HepG2 (cell line): Measurements from ENCODE around the gene KRTAP1-4. TPM values are rescaled to one million over a fixed set of nuclear protein-coding genes. Genes with fewer than 3 reads are reported as not detected.

Experiments
- ATAC-seq: fragments of 200-7000 bp; cut with Tn5 transposase; 3 replicates; pipeline ENCODE4 v1.9.1; 2020; ENCODE audit warnings: mild to moderate bottlenecking, moderate library complexity
- BruUV-seq: library from RNA; stranded (reverse); fragments of 400-500 nt; replicated peaks from 2 replicates; lab custom pipeline; 2021; lab: Mats Ljungman, UMichigan
- CTCF ChIA-PET: fragments of 300-600 bp; formaldehyde crosslinking; extraction: SDS; loops from one replicate; lab custom pipeline; 2021; ENCODE audit warnings: low total read pairs, inconsistent platforms, low intra/inter-chr PET ratio; lab: Yijun Ruan, JAX
- POLR2A ChIA-PET: fragments of 350-600 bp; sonication (Branson Sonifier 250); formaldehyde crosslinking; loops from one replicate; lab custom pipeline; 2020; ENCODE audit warnings: antibody characterized with exemption, inconsistent platforms; lab: Yijun Ruan, JAX
- DNase-seq: peaks from one replicate; pipeline ENCODE4 v3.0.0-alpha.2; 2015; ENCODE audit warnings: low spot score
- FAIRE-seq: peaks from 3 replicates; lab custom pipeline; 2011; peaks lifted over from hg19 to GRCh38; lab: Jason Lieb, UNC
- H2AFZ ChIP-seq: one replicate; pipeline ENCODE4 v1.6.1; 2011; ENCODE audit warnings: low read length, inconsistent platforms
- H3K27ac ChIP-seq: fragments of 300-600 bp; 3 replicates; pipeline ENCODE4 v1.8.0; 2011; ENCODE audit warnings: mixed run types, mild to moderate bottlenecking, mixed read lengths, low read length, inconsistent platforms; ENCODE audit not compliant: insufficient read depth; ENCODE audit errors: extremely low read length
- H3K27me3 ChIP-seq, 2 experiments: fragments of 200-600 bp in 1 of 2; 2 replicates in 1 of 2; 3 replicates in 1 of 2; pipeline versions ENCODE4 v1.6.0 to v1.8.0; 2011; ENCODE audit warnings: low read length in 2 of 2, mild to moderate bottlenecking in 2 of 2, moderate library complexity in 2 of 2, inconsistent platforms in 1 of 2; ENCODE audit not compliant: insufficient read depth in 2 of 2, control insufficient read depth in 1 of 2
- H3K36me3 ChIP-seq, 2 experiments: fragments of 200-600 bp in 1 of 2; replicated peaks in 1 of 2; 2 replicates in 1 of 2; 3 replicates in 1 of 2; pipeline versions ENCODE4 v1.5.1 to v1.8.0; 2011; ENCODE audit warnings: low read length in 2 of 2, inconsistent platforms in 1 of 2; ENCODE audit not compliant: insufficient read depth in 2 of 2, control insufficient read depth in 1 of 2
- H3K4me1 ChIP-seq: 2 replicates; pipeline ENCODE4 v1.5.1; 2012; ENCODE audit warnings: low read length, inconsistent platforms; ENCODE audit not compliant: insufficient read depth
- H3K4me2 ChIP-seq: 2 replicates; pipeline ENCODE4 v1.6.0; 2011; ENCODE audit warnings: low read depth, low read length, inconsistent platforms
- H3K4me3 ChIP-seq, 3 experiments: fragments of 200-600 bp in 1 of 3; sonication (generic), shearing (Covaris generic) in 1 of 3; replicated peaks in 1 of 3; 2 replicates each; pipeline ENCODE4 v1.5.1; 2011 to 2016; ENCODE audit warnings: low read length in 3 of 3, inconsistent platforms in 2 of 3, low read depth in 2 of 3, mild to moderate bottlenecking in 2 of 3, control low read depth in 1 of 3, mixed read lengths in 1 of 3; ENCODE audit not compliant: insufficient read depth in 1 of 3
- H3K79me2 ChIP-seq: one replicate; pipeline ENCODE4 v1.6.1; 2011; ENCODE audit warnings: low read length, inconsistent platforms; ENCODE audit not compliant: insufficient read depth
- H3K9ac ChIP-seq: 2 replicates; pipeline ENCODE4 v1.6.0; 2011; ENCODE audit warnings: mild to moderate bottlenecking, low read depth, low read length, inconsistent platforms; ENCODE audit not compliant: insufficient read depth
- H3K9me3 ChIP-seq: 2 replicates; pipeline ENCODE4 v1.5.1; 2012; ENCODE audit warnings: mild to moderate bottlenecking, low read length
- H4K20me1 ChIP-seq: 2 replicates; pipeline ENCODE4 v1.6.0; 2011; ENCODE audit warnings: inconsistent platforms, mild to moderate bottlenecking, low read length, moderate library complexity; ENCODE audit not compliant: insufficient read depth
- ARID5B ChIP-seq: IDR thresholded peaks from 2 replicates; pipeline ENCODE4 v1.4.0; 2020; ENCODE audit warnings: mild to moderate bottlenecking, missing genetic modification reagents
- HMGXB3 ChIP-seq: sonication (generic); formaldehyde crosslinking; IDR thresholded peaks from 2 replicates; pipeline ENCODE4 v1.4.0; 2020; ENCODE audit warnings: missing genetic modification reagents, borderline replicate concordance
- MTA3 ChIP-seq: sonication (generic); formaldehyde crosslinking; IDR thresholded peaks from 2 replicates; pipeline ENCODE4 v1.4.0; 2020; ENCODE audit warnings: missing genetic modification reagents
- NFYC ChIP-seq: IDR thresholded peaks from 2 replicates; pipeline ENCODE4 v1.6.1; 2016; ENCODE audit warnings: missing genetic modification reagents, missing compliant biosample characterization
- REL ChIP-seq: sonication (generic); formaldehyde crosslinking; conservative IDR thresholded peaks from 2 replicates; pipeline ENCODE4 v1.8.0; 2022; ENCODE audit warnings: mild to moderate bottlenecking, missing genetic modification reagents, moderate library complexity
- STAT6 ChIP-seq: sonication (generic); formaldehyde crosslinking; IDR thresholded peaks from 2 replicates; pipeline ENCODE4 v1.4.0; 2020; ENCODE audit warnings: missing genetic modification reagents, mild to moderate bottlenecking, borderline replicate concordance
- ZGPAT ChIP-seq: IDR thresholded peaks from 2 replicates; pipeline ENCODE4 v1.6.1; 2016; ENCODE audit warnings: mild to moderate bottlenecking
- ZNF205 ChIP-seq: IDR thresholded peaks from 2 replicates; pipeline ENCODE4 v1.6.1; 2018; ENCODE audit warnings: missing biosample characterization, missing genetic modification reagents
- ZNF33B ChIP-seq: sonication (generic); formaldehyde crosslinking; IDR thresholded peaks from 2 replicates; pipeline ENCODE4 v1.5.1; 2020; ENCODE audit warnings: mild to moderate bottlenecking, missing genetic modification reagents
- ZNF382 ChIP-seq: sonication (generic); formaldehyde crosslinking; IDR thresholded peaks from 2 replicates; pipeline ENCODE4 v1.5.0; 2020; ENCODE audit warnings: missing genetic modification reagents, mild to moderate bottlenecking, borderline replicate concordance
- ZNF431 ChIP-seq: sonication (generic); formaldehyde crosslinking; IDR thresholded peaks from 2 replicates; pipeline ENCODE4 v1.9.0; 2022; ENCODE audit warnings: missing genetic modification reagents, low read depth, mild to moderate bottlenecking, borderline replicate concordance
- ZNF703 ChIP-seq: sonication (generic); formaldehyde crosslinking; IDR thresholded peaks from 2 replicates; pipeline ENCODE4 v1.5.1; 2020; ENCODE audit warnings: missing genetic modification reagents, mild to moderate bottlenecking, moderate library complexity, borderline replicate concordance
- ZSCAN25 ChIP-seq: sonication (generic); formaldehyde crosslinking; IDR thresholded peaks from 2 replicates; pipeline ENCODE4 v1.8.0; 2022; ENCODE audit warnings: mild to moderate bottlenecking, missing genetic modification reagents
- WGBS: methylation state at CpG from one replicate; pipeline ENCODE4 v1.1.6; 2017; ENCODE audit warnings: low lambda C conversion rate; 5-methylcytosine and 5-hydroxymethylcytosine counted together
- in situ Hi-C: cut with HindIII; loops from 2 replicates; pipeline ENCODE4 v1.10.0; 2017; ENCODE audit warnings: low pct_unique_long_range_greater_than_20kb; ENCODE audit not compliant: extremely low pct_ligation_motif_present
- intact Hi-C: fragments of 100-400 bp; cut with micrococcal nuclease; formaldehyde crosslinking; loops from one replicate; pipeline ENCODE4 v1.10.0; 2022; ENCODE audit not compliant: unreplicated experiment
- polyA plus RNA-seq, 8 experiments: library from polyadenylated mRNA; depleted of rRNA in 3 of 8; stranded (reverse) in 7 of 8; unstranded in 1 of 8; fragments of >200 nt; fragmentation: Illumina TruSeq in 4 of 8; extraction: Trizol in 4 of 8; gene quantifications; 2 replicates each; pipeline versions ENCODE4 v1.2.1 to v1.2.3, GENCODE V29; 2011 to 2016; ENCODE audit warnings: low read depth in 4 of 8, missing spikeins in 1 of 8, mixed read lengths in 1 of 8; ENCODE audit not compliant: insufficient read depth in 1 of 8
- total RNA-seq, 5 experiments: library from RNA; depleted of rRNA; stranded (reverse); fragments of >200 nt; fragmentation: Illumina TruSeq; extraction: Trizol; gene quantifications; 2 replicates each; pipeline ENCODE4 v1.2.3, GENCODE V29; 2016; ENCODE audit warnings: low read depth in 1 of 5

KRTAP1-4 gene
- total and polyA plus RNA-seq, 2 of the 13 experiments (the other 11 are each of a cell fraction or from before 2014, with no cell fraction given): not detected

- peaks cover 13% of the 10 kb centered on the region for H3K4me1 ChIP-seq
- no peak overlapping the region for H3K4me2 ChIP-seq
- no peak overlapping the region for H3K27ac ChIP-seq
- no peaks in the 10 kb centered on the region for H4K20me1 ChIP-seq
- intact Hi-C loops: no loop called here
- no peak overlapping the region for H3K9ac ChIP-seq
- FAIRE-seq (no peak), ATAC-seq (no peak), DNase-seq (no peak)
- no peaks in the 10 kb centered on the region for H3K79me2 ChIP-seq
- H3K4me3 ChIP-seq: no peak overlapping the region
- ChIA-PET POLR2A (no interaction called here), CTCF (no interaction called here)
- H3K27me3 ChIP-seq: no peaks in the 10 kb centered on the region
- 76% methylated on average over 4 of the region's 4 CpGs for WGBS
- in situ Hi-C loops: no loop called here
- BruUV-seq: no TSS peak
- no peaks in the 10 kb centered on the region for H3K36me3 ChIP-seq
- H3K9me3 ChIP-seq: no peaks in the 10 kb centered on the region
- no peak overlapping the region for H2AFZ ChIP-seq
- TF ChIP-seq MTA3 (CRISPR knock-in tag): no peak
- TF ChIP-seq ZNF431 (CRISPR knock-in tag): no peak
- no peak for TF ChIP-seq HMGXB3 (CRISPR knock-in tag)
- no peak for TF ChIP-seq ZSCAN25 (CRISPR knock-in tag)
- TF ChIP-seq REL (CRISPR knock-in tag): no peak
- TF ChIP-seq ARID5B (CRISPR knock-in tag): no peak
- no peak for TF ChIP-seq ZNF382
- TF ChIP-seq ZNF703 (CRISPR knock-in tag): no peak
- no peak for TF ChIP-seq STAT6 (CRISPR knock-in tag)
- no peak for TF ChIP-seq NFYC (CRISPR knock-in tag)
- TF ChIP-seq ZGPAT (CRISPR knock-in tag): no peak
- no peak for TF ChIP-seq ZNF205
- TF ChIP-seq ZNF33B (CRISPR knock-in tag): no peak
These were observed 33.2 kb downstream of the KRTAP1-4 start for GRCh38 chr17:40996829-40997228.
